ENCODE measurements around the gene CDH13.

GRCh38 chr16:83397601-83398291 lies 771.0 kb downstream of the CDH13 start:
- TF ChIP-seq, protein P1, sequence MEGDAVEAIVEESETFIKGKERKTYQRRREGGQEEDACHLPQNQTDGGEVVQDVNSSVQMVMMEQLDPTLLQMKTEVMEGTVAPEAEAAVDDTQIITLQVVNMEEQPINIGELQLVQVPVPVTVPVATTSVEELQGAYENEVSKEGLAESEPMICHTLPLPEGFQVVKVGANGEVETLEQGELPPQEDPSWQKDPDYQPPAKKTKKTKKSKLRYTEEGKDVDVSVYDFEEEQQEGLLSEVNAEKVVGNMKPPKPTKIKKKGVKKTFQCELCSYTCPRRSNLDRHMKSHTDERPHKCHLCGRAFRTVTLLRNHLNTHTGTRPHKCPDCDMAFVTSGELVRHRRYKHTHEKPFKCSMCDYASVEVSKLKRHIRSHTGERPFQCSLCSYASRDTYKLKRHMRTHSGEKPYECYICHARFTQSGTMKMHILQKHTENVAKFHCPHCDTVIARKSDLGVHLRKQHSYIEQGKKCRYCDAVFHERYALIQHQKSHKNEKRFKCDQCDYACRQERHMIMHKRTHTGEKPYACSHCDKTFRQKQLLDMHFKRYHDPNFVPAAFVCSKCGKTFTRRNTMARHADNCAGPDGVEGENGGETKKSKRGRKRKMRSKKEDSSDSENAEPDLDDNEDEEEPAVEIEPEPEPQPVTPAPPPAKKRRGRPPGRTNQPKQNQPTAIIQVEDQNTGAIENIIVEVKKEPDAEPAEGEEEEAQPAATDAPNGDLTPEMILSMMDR (conservative IDR thresholded peaks at IDR 0.05 in 1 of 2, IDR thresholded peaks at IDR 0.05 in 1 of 2; ENCODE audit: low read depth in 1 of 2, low read length in 2 of 2), result no peak
- TF ChIP-seq EZH2 (IDR thresholded peaks at IDR 0.05; ENCODE audit: low read length, missing control alignments), result no peak

Data from fibroblast of lung (primary cell).